ENCODE measurements around the gene ITPR2. TPM values are rescaled to one million over a fixed set of nuclear protein-coding genes. Genes with fewer than 3 reads are reported as not detected.
A peak's percentile ranks its signal among the peaks of the same experiment; 100 is the strongest.

Gene ITPR2
- total and polyA plus RNA-seq, 2 of the 13 experiments (the other 11 are each of a cell fraction or from before 2014, with no cell fraction given), result 31.9 to 81.9 TPM

DNA sequence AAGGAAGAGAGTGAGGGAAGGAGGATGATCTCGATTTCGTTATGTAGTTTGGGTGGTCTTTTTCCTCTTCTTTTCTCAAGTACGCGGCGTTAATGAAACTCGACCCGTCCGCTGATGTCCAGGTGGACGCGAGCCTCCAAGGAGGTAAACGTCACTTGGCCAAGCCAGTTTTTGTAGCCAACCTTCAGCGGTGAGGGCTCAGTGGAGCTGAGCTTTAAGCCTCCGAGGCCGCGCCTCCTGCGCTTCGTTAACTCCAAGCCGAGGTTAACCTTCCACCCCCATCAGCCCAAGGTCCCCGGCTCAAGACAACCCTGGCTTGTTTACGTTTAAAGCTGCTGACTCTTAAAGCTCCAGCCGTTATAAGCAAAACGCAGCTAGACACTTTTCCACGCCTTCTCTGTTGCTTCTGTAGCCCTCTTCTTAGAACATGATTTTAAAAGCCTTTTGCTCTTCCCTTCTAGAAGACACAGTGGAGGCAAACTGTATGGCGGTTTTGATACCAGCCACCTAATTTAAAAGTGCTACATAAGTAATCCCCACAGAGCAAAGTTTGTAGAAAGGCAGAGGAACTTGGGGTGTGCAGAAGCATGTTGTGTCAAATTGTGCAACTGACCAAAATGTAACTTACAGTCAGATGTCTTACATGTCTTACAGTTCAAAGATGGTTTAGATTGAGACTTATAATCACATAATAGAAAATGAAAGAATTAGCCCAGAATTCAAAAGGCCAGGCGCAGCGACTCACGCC is 923 bp upstream of the ITPR2 start (continued):
- TF ChIP-seq BCLAF1 (IDR thresholded peaks at IDR 0.05), result no peak
- TF ChIP-seq ZKSCAN5 (CRISPR knock-in tag; IDR thresholded peaks at IDR 0.05), result 0 out of 2 replicates have a peak, but pooled peaks have one; percentile 73
- 0 out of 2 replicates have a peak, but pooled peaks have one; percentile 23 for TF ChIP-seq FOXK2 (IDR thresholded peaks at IDR 0.05)
- TF ChIP-seq FOXA1 (IDR thresholded peaks at IDR 0.05), result no peak
- TF ChIP-seq FOXA1 (CRISPR knock-in tag; IDR thresholded peaks at IDR 0.05), result peak; percentile 56
- TF ChIP-seq ZNF354B (CRISPR knock-in tag; IDR thresholded peaks at IDR 0.05), result 0 out of 2 replicates have a peak, but pooled peaks have one; percentile 52
- 0 out of 2 replicates have a peak, but pooled peaks have one; percentile 13 for TF ChIP-seq RARA (CRISPR knock-in tag; IDR thresholded peaks at IDR 0.05)
- TF ChIP-seq FOXA3 (CRISPR knock-in tag; IDR thresholded peaks at IDR 0.05), result peak; percentile 40
- TF ChIP-seq, protein P1, sequence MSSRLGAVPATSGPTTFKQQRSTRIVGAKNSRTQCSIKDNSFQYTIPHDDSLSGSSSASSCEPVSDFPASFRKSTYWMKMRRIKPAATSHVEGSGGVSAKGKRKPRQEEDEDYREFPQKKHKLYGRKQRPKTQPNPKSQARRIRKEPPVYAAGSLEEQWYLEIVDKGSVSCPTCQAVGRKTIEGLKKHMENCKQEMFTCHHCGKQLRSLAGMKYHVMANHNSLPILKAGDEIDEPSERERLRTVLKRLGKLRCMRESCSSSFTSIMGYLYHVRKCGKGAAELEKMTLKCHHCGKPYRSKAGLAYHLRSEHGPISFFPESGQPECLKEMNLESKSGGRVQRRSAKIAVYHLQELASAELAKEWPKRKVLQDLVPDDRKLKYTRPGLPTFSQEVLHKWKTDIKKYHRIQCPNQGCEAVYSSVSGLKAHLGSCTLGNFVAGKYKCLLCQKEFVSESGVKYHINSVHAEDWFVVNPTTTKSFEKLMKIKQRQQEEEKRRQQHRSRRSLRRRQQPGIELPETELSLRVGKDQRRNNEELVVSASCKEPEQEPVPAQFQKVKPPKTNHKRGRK (CRISPR knock-in tag; IDR thresholded peaks at IDR 0.05), result peak; percentile 71; the same call in 1 of the 2 replicates
- TF ChIP-seq, protein P2, sequence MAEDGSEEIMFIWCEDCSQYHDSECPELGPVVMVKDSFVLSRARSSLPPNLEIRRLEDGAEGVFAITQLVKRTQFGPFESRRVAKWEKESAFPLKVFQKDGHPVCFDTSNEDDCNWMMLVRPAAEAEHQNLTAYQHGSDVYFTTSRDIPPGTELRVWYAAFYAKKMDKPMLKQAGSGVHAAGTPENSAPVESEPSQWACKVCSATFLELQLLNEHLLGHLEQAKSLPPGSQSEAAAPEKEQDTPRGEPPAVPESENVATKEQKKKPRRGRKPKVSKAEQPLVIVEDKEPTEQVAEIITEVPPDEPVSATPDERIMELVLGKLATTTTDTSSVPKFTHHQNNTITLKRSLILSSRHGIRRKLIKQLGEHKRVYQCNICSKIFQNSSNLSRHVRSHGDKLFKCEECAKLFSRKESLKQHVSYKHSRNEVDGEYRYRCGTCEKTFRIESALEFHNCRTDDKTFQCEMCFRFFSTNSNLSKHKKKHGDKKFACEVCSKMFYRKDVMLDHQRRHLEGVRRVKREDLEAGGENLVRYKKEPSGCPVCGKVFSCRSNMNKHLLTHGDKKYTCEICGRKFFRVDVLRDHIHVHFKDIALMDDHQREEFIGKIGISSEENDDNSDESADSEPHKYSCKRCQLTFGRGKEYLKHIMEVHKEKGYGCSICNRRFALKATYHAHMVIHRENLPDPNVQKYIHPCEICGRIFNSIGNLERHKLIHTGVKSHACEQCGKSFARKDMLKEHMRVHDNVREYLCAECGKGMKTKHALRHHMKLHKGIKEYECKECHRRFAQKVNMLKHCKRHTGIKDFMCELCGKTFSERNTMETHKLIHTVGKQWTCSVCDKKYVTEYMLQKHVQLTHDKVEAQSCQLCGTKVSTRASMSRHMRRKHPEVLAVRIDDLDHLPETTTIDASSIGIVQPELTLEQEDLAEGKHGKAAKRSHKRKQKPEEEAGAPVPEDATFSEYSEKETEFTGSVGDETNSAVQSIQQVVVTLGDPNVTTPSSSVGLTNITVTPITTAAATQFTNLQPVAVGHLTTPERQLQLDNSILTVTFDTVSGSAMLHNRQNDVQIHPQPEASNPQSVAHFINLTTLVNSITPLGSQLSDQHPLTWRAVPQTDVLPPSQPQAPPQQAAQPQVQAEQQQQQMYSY (CRISPR knock-in tag; IDR thresholded peaks at IDR 0.05), result peak; percentile 91
- TF ChIP-seq KMT2A (CRISPR knock-in tag; IDR thresholded peaks at IDR 0.05), result peak; percentile 41; the same call in 1 of the 2 replicates
- peak; percentile 24; the same call in 1 of the 2 replicates for TF ChIP-seq NR2F6 (IDR thresholded peaks at IDR 0.05)
- 0 out of 2 replicates have a peak, but pooled peaks have one; percentile 30 for TF ChIP-seq NR2F6 (CRISPR knock-in tag; IDR thresholded peaks at IDR 0.05)
- TF ChIP-seq, protein P3, sequence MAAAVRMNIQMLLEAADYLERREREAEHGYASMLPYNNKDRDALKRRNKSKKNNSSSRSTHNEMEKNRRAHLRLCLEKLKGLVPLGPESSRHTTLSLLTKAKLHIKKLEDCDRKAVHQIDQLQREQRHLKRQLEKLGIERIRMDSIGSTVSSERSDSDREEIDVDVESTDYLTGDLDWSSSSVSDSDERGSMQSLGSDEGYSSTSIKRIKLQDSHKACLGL (CRISPR knock-in tag; IDR thresholded peaks at IDR 0.05), result peak; percentile 7; the same call in 1 of the 2 replicates
- peak; percentile 79; the same call in 1 of the 2 replicates for TF ChIP-seq FOXC1 (CRISPR knock-in tag; IDR thresholded peaks at IDR 0.05; ENCODE audit: borderline replicate concordance)
- TF ChIP-seq, protein P4, sequence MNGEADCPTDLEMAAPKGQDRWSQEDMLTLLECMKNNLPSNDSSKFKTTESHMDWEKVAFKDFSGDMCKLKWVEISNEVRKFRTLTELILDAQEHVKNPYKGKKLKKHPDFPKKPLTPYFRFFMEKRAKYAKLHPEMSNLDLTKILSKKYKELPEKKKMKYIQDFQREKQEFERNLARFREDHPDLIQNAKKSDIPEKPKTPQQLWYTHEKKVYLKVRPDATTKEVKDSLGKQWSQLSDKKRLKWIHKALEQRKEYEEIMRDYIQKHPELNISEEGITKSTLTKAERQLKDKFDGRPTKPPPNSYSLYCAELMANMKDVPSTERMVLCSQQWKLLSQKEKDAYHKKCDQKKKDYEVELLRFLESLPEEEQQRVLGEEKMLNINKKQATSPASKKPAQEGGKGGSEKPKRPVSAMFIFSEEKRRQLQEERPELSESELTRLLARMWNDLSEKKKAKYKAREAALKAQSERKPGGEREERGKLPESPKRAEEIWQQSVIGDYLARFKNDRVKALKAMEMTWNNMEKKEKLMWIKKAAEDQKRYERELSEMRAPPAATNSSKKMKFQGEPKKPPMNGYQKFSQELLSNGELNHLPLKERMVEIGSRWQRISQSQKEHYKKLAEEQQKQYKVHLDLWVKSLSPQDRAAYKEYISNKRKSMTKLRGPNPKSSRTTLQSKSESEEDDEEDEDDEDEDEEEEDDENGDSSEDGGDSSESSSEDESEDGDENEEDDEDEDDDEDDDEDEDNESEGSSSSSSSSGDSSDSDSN (CRISPR knock-in tag; IDR thresholded peaks at IDR 0.05), result peak; percentile 19; the same call in 1 of the 2 replicates
- TF ChIP-seq MTERF4 (CRISPR knock-in tag; IDR thresholded peaks at IDR 0.05), result no peak
